Hepatocyte (in vitro differentiated cells): ENCODE results near the gene ITPR2. TPM values are rescaled to one million over a fixed set of nuclear protein-coding genes. Genes with fewer than 3 reads are reported as not detected.

Source experiments
- DNase-seq: peaks from one replicate; pipeline ENCODE4 v3.0.0-alpha.2; 2016; ENCODE audit warnings: low spot score
- H2AFZ ChIP-seq: fragments of 200-600 bp; sonication (generic); 2 replicates; pipeline ENCODE4 v1.6.0; 2016; ENCODE audit warnings: antibody characterized with exemption, mild to moderate bottlenecking
- H3K27ac ChIP-seq: fragments of 200-600 bp; sonication (generic); 2 replicates; pipeline ENCODE4 v1.5.1; 2016; ENCODE audit warnings: mild to moderate bottlenecking
- H3K27me3 ChIP-seq: fragments of 200-600 bp; sonication (generic); 2 replicates; pipeline ENCODE4 v1.6.1; 2016
- H3K36me3 ChIP-seq: fragments of 200-600 bp; sonication (generic); replicated peaks from 2 replicates; pipeline ENCODE4 v1.5.1; 2016; ENCODE audit warnings: low read depth; ENCODE audit not compliant: insufficient read depth
- H3K4me1 ChIP-seq: fragments of 200-600 bp; sonication (generic); 2 replicates; pipeline ENCODE4 v1.5.1; 2016; ENCODE audit warnings: mild to moderate bottlenecking, moderate library complexity; ENCODE audit not compliant: insufficient read depth
- H3K4me2 ChIP-seq: fragments of 200-600 bp; sonication (generic); 2 replicates; pipeline ENCODE4 v1.6.0; 2016
- H3K4me3 ChIP-seq: fragments of 200-600 bp; sonication (generic); 2 replicates; pipeline ENCODE4 v1.5.1; 2016; ENCODE audit warnings: mild to moderate bottlenecking
- H3K79me2 ChIP-seq: fragments of 200-600 bp; sonication (generic); 2 replicates; pipeline ENCODE4 v1.6.0; 2017; ENCODE audit warnings: mild to moderate bottlenecking
- H3K9me2 ChIP-seq: fragments of 200-600 bp; sonication (generic); replicated peaks from 2 replicates; pipeline ENCODE4 v1.6.0; 2017; ENCODE audit warnings: mild to moderate bottlenecking; ENCODE audit not compliant: insufficient read depth
- H3K9me3 ChIP-seq: fragments of 200-600 bp; sonication (generic); 2 replicates; pipeline ENCODE4 v1.5.1; 2016; ENCODE audit warnings: low read depth, mild to moderate bottlenecking
- H4K20me1 ChIP-seq: fragments of 200-600 bp; sonication (generic); 2 replicates; pipeline ENCODE4 v1.6.0; 2016; ENCODE audit warnings: mild to moderate bottlenecking; ENCODE audit not compliant: insufficient read depth, poor library complexity, severe bottlenecking
- CTCF ChIP-seq: fragments of 200-600 bp; sonication (generic); IDR thresholded peaks from 2 replicates; pipeline ENCODE4 v1.5.1; 2016; ENCODE audit warnings: antibody characterized with exemption, mild to moderate bottlenecking; ENCODE audit not compliant: poor library complexity
- EZH2 ChIP-seq: fragments of 200-600 bp; sonication (generic); IDR thresholded peaks from 2 replicates; pipeline ENCODE4 v1.6.1; 2016; ENCODE audit warnings: antibody characterized with exemption, mild to moderate bottlenecking, borderline replicate concordance
- EZH2phosphoT487 ChIP-seq: fragments of 200-600 bp; sonication (generic); IDR thresholded peaks from one replicate; pipeline ENCODE4 v1.6.1; 2018; ENCODE audit warnings: antibody characterized with exemption, mild to moderate bottlenecking, low read depth, moderate library complexity; ENCODE audit not compliant: unreplicated experiment, severe bottlenecking
- WGBS: methylation state at CpG from one replicate; pipeline ENCODE4 v1.1.6; 2016; ENCODE audit warnings: low lambda C conversion rate; ENCODE audit errors: missing lambda C conversion rate; 5-methylcytosine and 5-hydroxymethylcytosine counted together
- polyA plus RNA-seq: library from polyadenylated mRNA; unstranded; fragments of >200 nt; fragmentation: Nextera tagmentation; extraction: Ambion mirVana; gene quantifications from 2 replicates; pipeline ENCODE4 v1.2.1, GENCODE V29; 2016
- total RNA-seq: library from RNA; depleted of rRNA; stranded (reverse); fragments of >200 nt; gene quantifications from 2 replicates; pipeline ENCODE4 v1.2.3, GENCODE V29; 2014

ITPR2 gene
- total and polyA plus RNA-seq, 2 experiments from 2014 or later: 22.0 to 51.4 TPM

GRCh38 chr12:26636710-26637328 lies 196.2 kb downstream of the ITPR2 start:
- no peaks in the 10 kb centered on the region for H3K79me2 ChIP-seq
- H3K27me3 ChIP-seq: no peaks in the 10 kb centered on the region
- no peaks in the 10 kb centered on the region for H3K9me2 ChIP-seq
- H3K27ac ChIP-seq: no peak overlapping the region
- no peaks in the 10 kb centered on the region for H3K9me3 ChIP-seq
- H3K36me3 ChIP-seq: no peaks in the 10 kb centered on the region
- TF ChIP-seq EZH2phosphoT487 (no peak), EZH2 (no peak), CTCF (no peak)
- H3K4me2 ChIP-seq: no peak overlapping the region
- no peak overlapping the region for H3K4me3 ChIP-seq
- no peaks in the 10 kb centered on the region for H4K20me1 ChIP-seq
- no peak overlapping the region for H2AFZ ChIP-seq
- 45% methylated on average over 2 of the region's 2 CpGs for WGBS
- H3K4me1 ChIP-seq: no peaks in the 10 kb centered on the region
- DNase-seq: peak; percentile 44

- H3K79me2 ChIP-seq: no peaks in the 10 kb centered on the region
- WGBS: 79% methylated on average over 5 of the region's 5 CpGs
- H2AFZ ChIP-seq: no peak overlapping the region
- DNase-seq: no peak
- H3K4me3 ChIP-seq: no peak overlapping the region
- no peak overlapping the region for H3K27ac ChIP-seq
- H4K20me1 ChIP-seq: no peaks in the 10 kb centered on the region
- H3K9me3 ChIP-seq: no peaks in the 10 kb centered on the region
- H3K27me3 ChIP-seq: no peaks in the 10 kb centered on the region
- no peaks in the 10 kb centered on the region for H3K36me3 ChIP-seq
- H3K4me2 ChIP-seq: no peak overlapping the region
- H3K4me1 ChIP-seq: peaks cover 10% of the 10 kb centered on the region
- TF ChIP-seq EZH2 (no peak), EZH2phosphoT487 (no peak), CTCF (no peak)
- H3K9me2 ChIP-seq: no peaks in the 10 kb centered on the region
Measured at GRCh38 chr12:26633591-26634210, 199.3 kb downstream of the ITPR2 start.

- H3K9me3 ChIP-seq: no peaks in the 10 kb centered on the region
- peaks cover 10% of the 10 kb centered on the region for H3K4me1 ChIP-seq
- H3K4me2 ChIP-seq: no peak overlapping the region
- H3K79me2 ChIP-seq: no peaks in the 10 kb centered on the region
- no peaks in the 10 kb centered on the region for H3K9me2 ChIP-seq
- H4K20me1 ChIP-seq: no peaks in the 10 kb centered on the region
- WGBS: 84% methylated on average over 6 of the region's 6 CpGs
- H3K36me3 ChIP-seq: no peaks in the 10 kb centered on the region
- DNase-seq: no peak
- no peak overlapping the region for H3K4me3 ChIP-seq
- H3K27me3 ChIP-seq: no peaks in the 10 kb centered on the region
- H2AFZ ChIP-seq: no peak overlapping the region
- no peak overlapping the region for H3K27ac ChIP-seq
- no peak for TF ChIP-seq EZH2phosphoT487
- TF ChIP-seq CTCF: no peak
- no peak for TF ChIP-seq EZH2
Measured at GRCh38 chr12:26632756-26633155, 200.2 kb downstream of the ITPR2 start.
